H9 (cell line): ENCODE data around the gene SST. TPM values are rescaled to one million over a fixed set of nuclear protein-coding genes. Genes with fewer than 3 reads are reported as not detected.

Experiments used
- DNase-seq: peaks from one replicate; pipeline ENCODE4 v3.0.0-alpha.2; 2017
- H2AFZ ChIP-seq: one replicate; pipeline ENCODE4 v1.6.1; 2013; ENCODE audit warnings: mild to moderate bottlenecking, low read length, control low read depth, moderate library complexity
- H2AK5ac ChIP-seq: 2 replicates; pipeline ENCODE4 v1.6.1; 2013; ENCODE audit warnings: low read length, control low read depth, mixed read lengths; ENCODE audit not compliant: insufficient read length
- H2BK120ac ChIP-seq: one replicate; pipeline ENCODE4 v1.6.1; 2013; ENCODE audit warnings: low read depth, mild to moderate bottlenecking, low read length, control low read depth, inconsistent platforms; ENCODE audit not compliant: poor library complexity, severe bottlenecking
- H2BK12ac ChIP-seq: 2 replicates; pipeline ENCODE4 v1.6.1; 2013; ENCODE audit warnings: low read length, control low read depth, mixed read lengths, low read depth; ENCODE audit not compliant: insufficient read length
- H2BK15ac ChIP-seq: 2 replicates; pipeline ENCODE4 v1.6.1; 2013; ENCODE audit warnings: low read depth, low read length, control low read depth
- H2BK20ac ChIP-seq: one replicate; pipeline ENCODE4 v1.6.1; 2013; ENCODE audit warnings: low read depth, mild to moderate bottlenecking, low read length, control low read depth, inconsistent platforms; ENCODE audit not compliant: poor library complexity, severe bottlenecking
- H2BK5ac ChIP-seq: 2 replicates; pipeline ENCODE4 v1.6.1; 2013; ENCODE audit warnings: low read length, control low read depth, mixed read lengths; ENCODE audit not compliant: insufficient read length
- H3K14ac ChIP-seq: 2 replicates; pipeline ENCODE4 v1.6.1; 2013; ENCODE audit warnings: low read length, control low read depth; ENCODE audit not compliant: insufficient read depth
- H3K18ac ChIP-seq: 2 replicates; pipeline ENCODE4 v1.6.1; 2013; ENCODE audit warnings: low read depth, mild to moderate bottlenecking, mixed read lengths, low read length, control low read depth; ENCODE audit not compliant: insufficient read length
- H3K23ac ChIP-seq: 2 replicates; pipeline ENCODE4 v1.6.1; 2013; ENCODE audit warnings: low read length, control low read depth, mixed read lengths, low read depth; ENCODE audit not compliant: insufficient read length
- H3K23me2 ChIP-seq: 2 replicates; pipeline ENCODE4 v1.6.1; 2013; ENCODE audit warnings: low read depth, mild to moderate bottlenecking, mixed read lengths, low read length, control low read depth; ENCODE audit not compliant: insufficient read length, poor library complexity, severe bottlenecking
- H3K27ac ChIP-seq: 2 replicates; pipeline ENCODE4 v1.5.1; 2013; ENCODE audit warnings: low read length, control low read depth, mixed read lengths, low read depth; ENCODE audit not compliant: insufficient read length
- H3K27me3 ChIP-seq: 2 replicates; pipeline ENCODE4 v1.6.1; 2013; ENCODE audit warnings: low read length, control low read depth, inconsistent platforms; ENCODE audit not compliant: insufficient read depth
- H3K4ac ChIP-seq: 2 replicates; pipeline ENCODE4 v1.6.1; 2013; ENCODE audit warnings: low read depth, mild to moderate bottlenecking, control low read depth, inconsistent platforms, low read length, moderate library complexity
- H3K4me1 ChIP-seq: 2 replicates; pipeline ENCODE4 v1.6.1; 2013; ENCODE audit warnings: low read length, control low read depth, inconsistent platforms; ENCODE audit not compliant: insufficient read depth
- H3K4me2 ChIP-seq: 2 replicates; pipeline ENCODE4 v1.6.1; 2013; ENCODE audit warnings: low read length, control low read depth, mixed read lengths; ENCODE audit not compliant: insufficient read length, insufficient read depth
- H3K56ac ChIP-seq: 2 replicates; pipeline ENCODE4 v1.6.1; 2013; ENCODE audit warnings: low read depth, mild to moderate bottlenecking, mixed read lengths, low read length, control low read depth; ENCODE audit not compliant: insufficient read length
- H3K79me1 ChIP-seq: 2 replicates; pipeline ENCODE4 v1.6.1; 2013; ENCODE audit warnings: low read depth, mild to moderate bottlenecking, moderate library complexity, low read length, control low read depth, inconsistent platforms; ENCODE audit not compliant: insufficient read depth, poor library complexity, severe bottlenecking
- H3K79me2 ChIP-seq: 2 replicates; pipeline ENCODE4 v1.6.1; 2013; ENCODE audit warnings: low read length, control low read depth, inconsistent platforms; ENCODE audit not compliant: insufficient read depth
- H3K9ac ChIP-seq: 2 replicates; pipeline ENCODE4 v1.6.1; 2013; ENCODE audit warnings: low read length, control low read depth, mixed read lengths; ENCODE audit not compliant: insufficient read length; ENCODE audit errors: extremely low read depth
- H3K9me3 ChIP-seq: one replicate; pipeline ENCODE4 v1.6.1; 2013; ENCODE audit warnings: low read depth, low read length, inconsistent platforms; ENCODE audit not compliant: control insufficient read depth
- H3T11ph ChIP-seq: one replicate; pipeline ENCODE4 v1.6.1; 2013; ENCODE audit warnings: mild to moderate bottlenecking, low read length, control low read depth, inconsistent platforms
- H4K20me1 ChIP-seq: one replicate; pipeline ENCODE4 v1.6.1; 2013; ENCODE audit not compliant: control insufficient read depth, insufficient read length, insufficient read depth
- H4K5ac ChIP-seq: 2 replicates; pipeline ENCODE4 v1.6.1; 2013; ENCODE audit warnings: low read depth, mild to moderate bottlenecking, mixed read lengths, low read length, control low read depth; ENCODE audit not compliant: insufficient read length
- H4K8ac ChIP-seq: replicated peaks from 2 replicates; pipeline ENCODE4 v1.6.1; 2013; ENCODE audit warnings: low read length, control low read depth, mixed read lengths, low read depth; ENCODE audit not compliant: insufficient read length
- H4K91ac ChIP-seq: 2 replicates; pipeline ENCODE4 v1.6.1; 2013; ENCODE audit warnings: low read depth, mild to moderate bottlenecking, moderate library complexity, mixed read lengths, low read length, control low read depth; ENCODE audit not compliant: insufficient read length
- H3K27ac Mint-ChIP-seq, 3 experiments: 2 replicates in 2 of 3; 3 replicates in 1 of 3; pipeline ENCODE4 v1.8.0; 2020 to 2021; ENCODE audit warnings: mixed read lengths in 3 of 3, mild to moderate bottlenecking in 1 of 3, moderate library complexity in 1 of 3
- H3K27me3 Mint-ChIP-seq: 2 replicates; pipeline ENCODE4 v1.8.0; 2021; ENCODE audit warnings: low read depth, mild to moderate bottlenecking, moderate library complexity, mixed read lengths
- H3K36me3 Mint-ChIP-seq, 3 experiments: 2 replicates in 2 of 3; 3 replicates in 1 of 3; pipeline ENCODE4 v1.8.0; 2020 to 2021; ENCODE audit warnings: low read depth in 3 of 3, mixed read lengths in 3 of 3; ENCODE audit not compliant: insufficient read depth in 1 of 3
- H3K4me1 Mint-ChIP-seq, 2 experiments: 2 replicates each; pipeline ENCODE4 v1.8.0; 2020; ENCODE audit warnings: mixed read lengths in 2 of 2
- H3K4me3 Mint-ChIP-seq, 2 experiments: 2 replicates in 1 of 2; 3 replicates in 1 of 2; pipeline ENCODE4 v1.8.0; 2020 to 2021; ENCODE audit warnings: mild to moderate bottlenecking in 2 of 2, mixed read lengths in 2 of 2, moderate library complexity in 1 of 2
- H3K9me3 Mint-ChIP-seq, 2 experiments: 2 replicates in 1 of 2; 3 replicates in 1 of 2; pipeline ENCODE4 v1.8.0; 2020; ENCODE audit warnings: mild to moderate bottlenecking in 2 of 2, mixed read lengths in 2 of 2, moderate library complexity in 1 of 2
- CTCF ChIP-seq: fragments of 200-600 bp; sonication (generic); conservative IDR thresholded peaks from 3 replicates; pipeline ENCODE4 v1.8.0; 2021; ENCODE audit warnings: antibody characterized with exemption, mild to moderate bottlenecking
- total RNA-seq: library from RNA; stranded (reverse); gene quantifications from 2 replicates; pipeline ENCODE4 v1.2.1, GENCODE V29; 2021

SST gene
- total RNA-seq, 1 experiment from 2014 or later, result not detected

- Histone ChIP-seq H2BK12ac (no peak overlapping the region), H3K56ac (no peak overlapping the region)
- no peak overlapping the region for H3K27ac Mint-ChIP-seq
Measured at GRCh38 chr3:187636528-187636927, 33.7 kb downstream of the SST start.

More at GRCh38 chr3:187636528-187636927, 33.7 kb downstream of the SST start:
- Histone ChIP-seq H3K9me3 (no peaks in the 10 kb centered on the region), H3K18ac (no peak overlapping the region), H4K5ac (no peak overlapping the region), H3T11ph (no peak overlapping the region), H2BK120ac (no peak overlapping the region), H2BK5ac (no peak overlapping the region), H2AFZ (no peak overlapping the region), H2BK20ac (no peak overlapping the region), H3K4me1 (no peaks in the 10 kb centered on the region; the same call in 1 of the 2 replicates), H4K20me1 (no peaks in the 10 kb centered on the region), H3K23me2 (no peaks in the 10 kb centered on the region), H3K79me2 (no peaks in the 10 kb centered on the region), H3K27ac (no peak overlapping the region), H3K4me2 (no peak overlapping the region), H3K23ac (no peak overlapping the region), H3K79me1 (no peaks in the 10 kb centered on the region), H3K27me3 (no peaks in the 10 kb centered on the region), H3K14ac (no peak overlapping the region), H4K8ac (no peak overlapping the region), H3K9ac (no peak overlapping the region), H3K4ac (no peak overlapping the region), H2BK15ac (no peak overlapping the region), H4K91ac (no peak overlapping the region), H2AK5ac (no peak overlapping the region)
- TF ChIP-seq CTCF, result no peak
- peaks cover 11 to 15% of the 10 kb centered on the region in 2 experiments for H3K4me1 Mint-ChIP-seq
- no peak overlapping the region for H3K4me3 Mint-ChIP-seq
- peaks cover 7 to 22% (median 10%) of the 10 kb centered on the region in 3 experiments; a peak in 6 of 7 replicates for H3K36me3 Mint-ChIP-seq
- peaks cover 21% of the 10 kb centered on the region in 2 experiments; a peak in 4 of 5 replicates for H3K9me3 Mint-ChIP-seq
- no peaks in the 10 kb centered on the region; the same call in 1 of the 2 replicates for H3K27me3 Mint-ChIP-seq
- no peak for DNase-seq
